Ishikawa (cell line): ENCODE results near the gene ADGRG1.

Experiments
- EP300 ChIP-seq: IDR thresholded peaks from 2 replicates; pipeline ENCODE4 v1.6.1; 2012; ENCODE audit warnings: borderline replicate concordance
- TAF1 ChIP-seq: IDR thresholded peaks from 2 replicates; pipeline ENCODE4 v1.6.1; 2012; ENCODE audit warnings: low read depth, mild to moderate bottlenecking
- TCF12 ChIP-seq: IDR thresholded peaks from 2 replicates; pipeline ENCODE4 v1.6.1; 2012; ENCODE audit warnings: low read depth
- TEAD4 ChIP-seq: IDR thresholded peaks from 2 replicates; pipeline ENCODE4 v1.6.1; 2012
- TF ChIP-seq, protein P1 (sequence below): IDR thresholded peaks from 2 replicates; pipeline ENCODE4 v1.6.1; 2012
- TF ChIP-seq, protein P2 (sequence below): IDR thresholded peaks from 2 replicates; pipeline ENCODE4 v1.6.1; 2012; ENCODE audit warnings: low read depth, mild to moderate bottlenecking

DNA sequence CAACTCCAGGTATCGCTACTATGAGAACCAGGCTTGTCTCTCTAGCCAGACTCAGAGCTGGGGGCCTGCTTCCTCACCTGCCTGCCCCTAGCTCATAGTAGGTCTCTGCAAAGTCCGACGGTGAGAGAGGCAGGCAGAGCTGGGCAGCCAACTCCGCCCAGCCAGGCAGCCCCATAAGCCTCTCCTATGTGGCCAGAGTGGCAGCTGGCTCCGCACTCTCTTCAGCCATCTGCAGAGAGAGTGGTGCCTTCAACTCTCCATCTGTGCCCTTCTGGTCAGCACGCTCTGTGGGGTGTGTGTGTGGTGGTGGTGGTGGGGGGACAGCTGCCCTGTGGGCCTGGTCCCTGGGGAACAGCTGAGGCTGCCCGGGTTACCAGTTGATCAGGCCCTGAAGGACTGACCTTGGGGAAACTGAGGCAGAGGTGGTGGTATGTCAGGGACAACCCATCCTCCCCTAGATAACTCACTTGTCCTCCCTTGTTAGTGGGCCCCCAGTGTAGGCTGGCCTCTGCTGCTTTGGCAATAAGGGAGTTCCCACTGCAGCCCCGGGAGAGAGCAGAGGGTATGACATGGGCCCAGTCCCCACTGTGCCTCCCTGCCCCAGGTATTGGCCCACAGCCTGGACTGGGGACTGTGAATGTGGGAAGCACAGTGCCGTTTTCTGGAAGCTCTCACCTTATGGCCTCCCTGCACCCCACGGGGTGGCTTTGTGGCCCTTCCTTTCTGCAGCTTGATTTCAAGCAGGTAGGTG is 1.8 kb upstream of the ADGRG1 start:
- TF ChIP-seq, protein P1, sequence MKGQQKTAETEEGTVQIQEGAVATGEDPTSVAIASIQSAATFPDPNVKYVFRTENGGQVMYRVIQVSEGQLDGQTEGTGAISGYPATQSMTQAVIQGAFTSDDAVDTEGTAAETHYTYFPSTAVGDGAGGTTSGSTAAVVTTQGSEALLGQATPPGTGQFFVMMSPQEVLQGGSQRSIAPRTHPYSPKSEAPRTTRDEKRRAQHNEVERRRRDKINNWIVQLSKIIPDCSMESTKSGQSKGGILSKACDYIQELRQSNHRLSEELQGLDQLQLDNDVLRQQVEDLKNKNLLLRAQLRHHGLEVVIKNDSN: no peak
- TF ChIP-seq EP300 (no peak), TAF1 (no peak), TCF12 (no peak), TEAD4 (no peak)
- TF ChIP-seq, protein P2, sequence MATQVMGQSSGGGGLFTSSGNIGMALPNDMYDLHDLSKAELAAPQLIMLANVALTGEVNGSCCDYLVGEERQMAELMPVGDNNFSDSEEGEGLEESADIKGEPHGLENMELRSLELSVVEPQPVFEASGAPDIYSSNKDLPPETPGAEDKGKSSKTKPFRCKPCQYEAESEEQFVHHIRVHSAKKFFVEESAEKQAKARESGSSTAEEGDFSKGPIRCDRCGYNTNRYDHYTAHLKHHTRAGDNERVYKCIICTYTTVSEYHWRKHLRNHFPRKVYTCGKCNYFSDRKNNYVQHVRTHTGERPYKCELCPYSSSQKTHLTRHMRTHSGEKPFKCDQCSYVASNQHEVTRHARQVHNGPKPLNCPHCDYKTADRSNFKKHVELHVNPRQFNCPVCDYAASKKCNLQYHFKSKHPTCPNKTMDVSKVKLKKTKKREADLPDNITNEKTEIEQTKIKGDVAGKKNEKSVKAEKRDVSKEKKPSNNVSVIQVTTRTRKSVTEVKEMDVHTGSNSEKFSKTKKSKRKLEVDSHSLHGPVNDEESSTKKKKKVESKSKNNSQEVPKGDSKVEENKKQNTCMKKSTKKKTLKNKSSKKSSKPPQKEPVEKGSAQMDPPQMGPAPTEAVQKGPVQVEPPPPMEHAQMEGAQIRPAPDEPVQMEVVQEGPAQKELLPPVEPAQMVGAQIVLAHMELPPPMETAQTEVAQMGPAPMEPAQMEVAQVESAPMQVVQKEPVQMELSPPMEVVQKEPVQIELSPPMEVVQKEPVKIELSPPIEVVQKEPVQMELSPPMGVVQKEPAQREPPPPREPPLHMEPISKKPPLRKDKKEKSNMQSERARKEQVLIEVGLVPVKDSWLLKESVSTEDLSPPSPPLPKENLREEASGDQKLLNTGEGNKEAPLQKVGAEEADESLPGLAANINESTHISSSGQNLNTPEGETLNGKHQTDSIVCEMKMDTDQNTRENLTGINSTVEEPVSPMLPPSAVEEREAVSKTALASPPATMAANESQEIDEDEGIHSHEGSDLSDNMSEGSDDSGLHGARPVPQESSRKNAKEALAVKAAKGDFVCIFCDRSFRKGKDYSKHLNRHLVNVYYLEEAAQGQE: no peak
